MCF 10A (cell line): ENCODE data around the gene SLC25A3. TPM values are rescaled to one million over a fixed set of nuclear protein-coding genes. Genes with fewer than 3 reads are reported as not detected.
"Not testable (repeated sequence)": the region's sequence is repeated elsewhere in the genome, so short reads cannot be mapped to it uniquely, and the experiment has no call there.

Experiments
- BruUV-seq: library from RNA; stranded (reverse); fragments of 400-500 nt; replicated peaks from 2 replicates; lab custom pipeline; 2021; lab: Mats Ljungman, UMichigan
- CTCF ChIA-PET: fragments of 300-600 bp; sonication (Branson Sonifier 250); formaldehyde crosslinking; extraction: SDS; loops from one replicate; lab custom pipeline; 2021; ENCODE audit warnings: antibody characterized with exemption, inconsistent platforms; lab: Yijun Ruan, JAX
- POLR2A ChIA-PET: fragments of 300-600, 350-650 bp; sonication (Branson Sonifier 250); formaldehyde crosslinking; extraction: SDS; loops from one replicate; lab custom pipeline; 2020; ENCODE audit warnings: antibody characterized with exemption, inconsistent platforms; lab: Yijun Ruan, JAX
- DNase-seq: peaks from one replicate; pipeline ENCODE4 v3.0.0-alpha.2; 2018; ENCODE audit not compliant: unreplicated experiment
- H3K27ac Mint-ChIP-seq: one replicate; pipeline ENCODE4 v1.8.0; 2022; ENCODE audit warnings: mild to moderate bottlenecking, low read depth, mixed read lengths; ENCODE audit not compliant: unreplicated experiment
- H3K27me3 Mint-ChIP-seq: one replicate; pipeline ENCODE4 v1.8.0; 2022; ENCODE audit warnings: mixed read lengths; ENCODE audit not compliant: insufficient read depth, unreplicated experiment
- H3K36me3 Mint-ChIP-seq: one replicate; pipeline ENCODE4 v1.8.0; 2022; ENCODE audit warnings: mild to moderate bottlenecking, moderate library complexity, mixed read lengths; ENCODE audit not compliant: insufficient read depth, unreplicated experiment
- H3K4me1 Mint-ChIP-seq: one replicate; pipeline ENCODE4 v1.8.0; 2022; ENCODE audit warnings: mixed read lengths; ENCODE audit not compliant: insufficient read depth, unreplicated experiment
- H3K4me3 Mint-ChIP-seq: one replicate; pipeline ENCODE4 v1.8.0; 2022; ENCODE audit warnings: mild to moderate bottlenecking, moderate library complexity, mixed read lengths; ENCODE audit not compliant: unreplicated experiment
- H3K9me3 Mint-ChIP-seq: one replicate; pipeline ENCODE4 v1.8.0; 2022; ENCODE audit warnings: mixed read lengths; ENCODE audit not compliant: unreplicated experiment
- CTCF ChIP-seq: fragments of 200-600 bp; IDR thresholded peaks from one replicate; pipeline ENCODE4 v1.8.0; 2022; ENCODE audit warnings: antibody characterized with exemption, mild to moderate bottlenecking; ENCODE audit not compliant: unreplicated experiment
- intact Hi-C: fragments of 100-400 bp; cut with micrococcal nuclease; formaldehyde crosslinking; loops from 2 replicates; pipeline ENCODE4 v1.14.1; 2022
- total RNA-seq: library from RNA; stranded (reverse); gene quantifications from 2 replicates; pipeline ENCODE4 v1.2.3, GENCODE V29; 2022

Gene SLC25A3
- total RNA-seq, 1 experiment from 2014 or later = 694 TPM

GRCh38 chr12:98637068-98637467 is 43.6 kb downstream of the SLC25A3 start:
- H3K4me3 Mint-ChIP-seq = no peak overlapping the region
- peaks cover 13% of the 10 kb centered on the region for H3K4me1 Mint-ChIP-seq
- ChIA-PET POLR2A (interaction anchor here (1.2 to 6.3 kb wide), 3 partner anchors 9 to 43 kb away, joined by 3 to 71 read pairs (median 19); partner anchors contain the start of gene SLC25A3), CTCF (interaction anchor here (0.6 to 1.6 kb wide), 5 partner anchors 11 to 70 kb away, joined by 4 to 12 read pairs (median 5); no protein-coding TSS in a partner anchor)
- no peaks in the 10 kb centered on the region for H3K9me3 Mint-ChIP-seq
- intact Hi-C loops = no loop called here
- TF ChIP-seq CTCF = no peak
- BruUV-seq = no TSS peak
- no peaks in the 10 kb centered on the region for H3K27me3 Mint-ChIP-seq
- peaks cover 17% of the 10 kb centered on the region for H3K36me3 Mint-ChIP-seq
- peak overlapping the region; percentile 84 for H3K27ac Mint-ChIP-seq
- no peak for DNase-seq

DNA sequence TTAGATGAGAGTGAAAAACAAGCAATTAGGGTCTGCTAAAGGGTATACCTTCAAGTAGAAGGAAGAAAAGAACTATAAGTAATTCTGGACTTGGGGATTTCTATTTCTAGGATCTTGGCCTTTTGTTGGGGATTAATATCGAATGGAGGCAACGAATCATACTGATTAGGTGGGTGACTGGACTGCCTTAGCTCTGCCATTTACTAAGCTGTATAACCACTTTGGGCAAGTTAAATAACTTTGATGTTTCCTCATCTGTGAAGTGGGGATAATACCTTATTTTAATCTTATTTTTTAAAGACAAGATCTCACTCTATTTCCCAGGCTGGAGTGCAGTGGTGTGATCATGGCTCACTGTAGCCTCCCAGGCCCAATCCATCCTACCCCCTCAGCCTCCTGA is 44.5 kb downstream of the SLC25A3 start:
- H3K27ac Mint-ChIP-seq = peak overlapping the region; percentile 84
- CTCF ChIA-PET = interaction anchor here (0.5 to 1.4 kb wide), 7 partner anchors 16 to 912 kb away, joined by 3 to 12 read pairs (median 3); no protein-coding TSS in a partner anchor
- no TSS peak for BruUV-seq
- no peak overlapping the region for H3K4me3 Mint-ChIP-seq
- intact Hi-C loops = no loop called here
- peaks cover 13% of the 10 kb centered on the region for H3K4me1 Mint-ChIP-seq
- H3K27me3 Mint-ChIP-seq = no peaks in the 10 kb centered on the region
- DNase-seq = no peak
- H3K9me3 Mint-ChIP-seq = no peaks in the 10 kb centered on the region
- POLR2A ChIA-PET = interaction anchor here (0.7 to 6.3 kb wide), 4 partner anchors 8 to 167 kb away, joined by 3 to 71 read pairs (median 3); partner anchors contain the start of gene SLC25A3
- H3K36me3 Mint-ChIP-seq = peaks cover 8% of the 10 kb centered on the region
- TF ChIP-seq CTCF = no peak

- ChIA-PET POLR2A (interaction anchor here (0.6 to 13.4 kb wide), 3 partner anchors 36 to 87 kb away, joined by 3 to 255 read pairs (median 3); partner anchors contain the start of gene SLC25A3), CTCF (interaction anchor here (0.6 to 1.2 kb wide), 3 partner anchors 69 to 103 kb away, joined by 3 to 5 read pairs (median 4); no protein-coding TSS in a partner anchor)
- no peak for DNase-seq
- Mint-ChIP-seq H3K27ac (no peak overlapping the region), H3K36me3 (no peaks in the 10 kb centered on the region), H3K4me3 (no peak overlapping the region), H3K4me1 (peaks cover 13% of the 10 kb centered on the region), H3K27me3 (no peaks in the 10 kb centered on the region), H3K9me3 (no peaks in the 10 kb centered on the region)
- no peak for TF ChIP-seq CTCF
- BruUV-seq = no TSS peak
- intact Hi-C loops = no loop called here
These were observed 46.0 kb downstream of the SLC25A3 start for GRCh38 chr12:98639491-98639890.

DNA sequence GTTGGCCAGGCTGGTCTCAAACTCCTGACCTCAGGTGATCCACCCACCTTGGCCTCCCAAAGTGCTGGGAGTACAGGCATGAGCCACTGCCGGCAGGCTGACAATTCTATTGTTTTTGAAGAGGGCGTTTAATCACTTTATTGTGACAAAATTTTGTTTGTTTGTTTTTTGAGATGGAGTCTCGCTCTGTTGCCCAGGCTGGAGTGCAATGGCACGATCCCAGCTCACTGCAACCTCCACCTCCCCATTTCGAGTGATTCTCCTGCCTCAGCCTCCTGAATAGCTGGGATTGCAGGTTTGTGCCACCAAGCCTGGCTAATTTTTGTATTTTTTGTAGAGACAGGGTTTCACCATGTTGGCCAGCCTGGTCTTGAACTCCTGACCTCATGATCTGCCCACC is 49.3 kb downstream of the SLC25A3 start:
- ChIA-PET CTCF (interaction anchor here (0.7 to 2.1 kb wide), 3 partner anchors 49 to 570 kb away, joined by 3 to 5 read pairs (median 4); partner anchors contain the start of gene SLC25A3), POLR2A (interaction anchor here (1.0 to 13.4 kb wide), 2 partner anchors 11 to 47 kb away, joined by 4 to 255 read pairs; partner anchors contain the start of gene SLC25A3)
- H3K36me3 Mint-ChIP-seq, intact Hi-C loops, H3K27me3 Mint-ChIP-seq, BruUV-seq, DNase-seq, H3K9me3 Mint-ChIP-seq: not testable (repeated sequence)
- peak overlapping the region; percentile 93 for H3K27ac Mint-ChIP-seq
- H3K4me1 Mint-ChIP-seq = peaks cover 10% of the 10 kb centered on the region
- peak overlapping the region; percentile 93 for H3K4me3 Mint-ChIP-seq
